Endodermal cell (in vitro differentiated cells): ENCODE data around the gene IL12B. TPM values are rescaled to one million over a fixed set of nuclear protein-coding genes. Genes with fewer than 3 reads are reported as not detected.
"Not testable (repeated sequence)": the region's sequence is repeated elsewhere in the genome, so short reads cannot be mapped to it uniquely, and the experiment has no call there.

ENCODE experiments used
- DNase-seq: peaks from one replicate; pipeline ENCODE4 v3.0.0-alpha.2; 2017
- H3K27ac ChIP-seq: 2 replicates; pipeline ENCODE4 v1.5.1; 2013; ENCODE audit warnings: mild to moderate bottlenecking, low read depth, low read length, moderate library complexity
- H3K27me3 ChIP-seq: 2 replicates; pipeline ENCODE4 v1.6.1; 2013; ENCODE audit warnings: mild to moderate bottlenecking, low read length, moderate library complexity; ENCODE audit not compliant: insufficient read depth, control insufficient read depth, poor library complexity, severe bottlenecking
- H3K36me3 ChIP-seq: 2 replicates; pipeline ENCODE4 v1.7.0; 2013; ENCODE audit warnings: mild to moderate bottlenecking, low read length, moderate library complexity; ENCODE audit not compliant: control insufficient read depth, insufficient read depth
- H3K4me1 ChIP-seq: one replicate; pipeline ENCODE4 v1.7.0; 2013; ENCODE audit warnings: low read length; ENCODE audit not compliant: control insufficient read depth, insufficient read depth
- H3K4me3 ChIP-seq: 2 replicates; pipeline ENCODE4 v1.5.1; 2013; ENCODE audit warnings: mild to moderate bottlenecking, low read length, moderate library complexity
- H3K9ac ChIP-seq: 2 replicates; pipeline ENCODE4 v1.6.1; 2013; ENCODE audit warnings: mild to moderate bottlenecking, low read length, moderate library complexity; ENCODE audit not compliant: poor library complexity, severe bottlenecking; ENCODE audit errors: extremely low read depth
- H3K9me3 ChIP-seq: 2 replicates; pipeline ENCODE4 v1.6.1; 2013; ENCODE audit warnings: mild to moderate bottlenecking, low read length, moderate library complexity; ENCODE audit not compliant: control insufficient read depth
- H3K27ac Mint-ChIP-seq: 2 replicates; pipeline ENCODE4 v1.8.0; 2020; ENCODE audit warnings: mixed read lengths
- H3K27me3 Mint-ChIP-seq: 2 replicates; pipeline ENCODE4 v1.8.0; 2021; ENCODE audit warnings: mild to moderate bottlenecking, mixed read lengths; ENCODE audit not compliant: insufficient read depth
- H3K36me3 Mint-ChIP-seq: 2 replicates; pipeline ENCODE4 v1.8.0; 2020; ENCODE audit warnings: low read depth, mixed read lengths
- H3K4me1 Mint-ChIP-seq: 2 replicates; pipeline ENCODE4 v1.8.0; 2020; ENCODE audit warnings: mixed read lengths
- H3K4me3 Mint-ChIP-seq: 2 replicates; pipeline ENCODE4 v1.8.0; 2020; ENCODE audit warnings: mild to moderate bottlenecking, moderate library complexity, mixed read lengths
- H3K9me3 Mint-ChIP-seq: 2 replicates; pipeline ENCODE4 v1.8.0; 2020; ENCODE audit warnings: mild to moderate bottlenecking, mixed read lengths
- WGBS, 2 experiments: methylation state at CpG; one replicate each; pipeline versions ENCODE4 v1.1.5 to v1.1.7; 2013; ENCODE audit warnings: missing lambda C conversion rate in 2 of 2, mixed read lengths in 1 of 2; ENCODE audit not compliant: insufficient coverage in 1 of 2, insufficient read length in 1 of 2; 5-methylcytosine and 5-hydroxymethylcytosine counted together
- total RNA-seq, 2 donors: library from RNA; stranded (reverse); fragmentation: NEBNext Ultra II Directional in 1 of 2; extraction: Animal tissue kit (Norgen Biotek cat#: 25700) in 1 of 2; gene quantifications; 2 replicates in 1 of 2; 3 replicates in 1 of 2; pipeline ENCODE4 v1.2.1, GENCODE V29; 2021
- TF ChIP-seq, protein P1 (sequence below): fragments of 200-600 bp; sonication (generic); conservative IDR thresholded peaks from 2 replicates; pipeline ENCODE4 v1.5.0; 2021; ENCODE audit warnings: antibody characterized with exemption, mild to moderate bottlenecking

The IL12B gene
- total RNA-seq, 2 donors from 2014 or later, result not detected

DNA sequence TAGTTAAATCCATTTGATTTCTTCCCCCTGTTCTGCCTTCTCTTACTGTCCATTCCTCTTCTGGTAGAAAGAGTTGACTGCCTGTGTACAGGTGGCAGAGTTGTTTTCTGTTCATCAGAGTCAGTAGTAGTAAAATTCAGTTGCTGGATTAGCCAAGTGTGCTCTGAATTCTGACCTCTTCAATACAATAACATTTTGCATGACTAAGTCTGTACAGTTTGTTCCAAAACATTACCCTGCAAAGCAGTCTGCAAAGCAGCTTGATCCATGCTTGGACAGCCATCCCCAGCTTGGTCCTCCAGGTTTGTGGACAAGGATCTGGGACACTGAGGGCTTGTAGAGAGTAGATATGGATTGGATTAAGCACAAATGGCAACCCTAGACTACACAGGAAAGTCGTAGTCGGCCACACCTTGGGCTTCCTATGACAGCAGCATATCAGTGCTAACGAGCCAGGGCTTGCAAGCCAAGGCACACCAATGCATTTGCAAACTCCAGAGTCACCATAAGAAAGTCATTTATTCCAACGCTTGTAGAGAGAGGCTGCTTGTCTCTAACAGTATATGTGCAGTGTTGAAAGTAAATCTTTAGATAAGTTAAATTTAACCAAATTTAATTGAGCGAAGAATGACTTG, 25.2 kb downstream of the IL12B start:
- WGBS, 2 experiments, result 94 to 96% methylated on average over 4 to 5 of the region's 5 CpGs
- Histone ChIP-seq H3K27ac (no peak overlapping the region), H3K36me3 (no peaks in the 10 kb centered on the region), H3K9ac (no peak overlapping the region), H3K4me3 (no peak overlapping the region), H3K27me3 (peaks cover 25% of the 10 kb centered on the region), H3K9me3 (peaks cover 27% of the 10 kb centered on the region), H3K4me1 (no peaks in the 10 kb centered on the region)
- H3K9me3 Mint-ChIP-seq, result peaks cover 21% of the 10 kb centered on the region
- DNase-seq, result no peak
- H3K27me3 Mint-ChIP-seq, result peaks cover 27% of the 10 kb centered on the region
- no peak overlapping the region for H3K27ac Mint-ChIP-seq
- no peaks in the 10 kb centered on the region for H3K36me3 Mint-ChIP-seq
- TF ChIP-seq, protein P1, sequence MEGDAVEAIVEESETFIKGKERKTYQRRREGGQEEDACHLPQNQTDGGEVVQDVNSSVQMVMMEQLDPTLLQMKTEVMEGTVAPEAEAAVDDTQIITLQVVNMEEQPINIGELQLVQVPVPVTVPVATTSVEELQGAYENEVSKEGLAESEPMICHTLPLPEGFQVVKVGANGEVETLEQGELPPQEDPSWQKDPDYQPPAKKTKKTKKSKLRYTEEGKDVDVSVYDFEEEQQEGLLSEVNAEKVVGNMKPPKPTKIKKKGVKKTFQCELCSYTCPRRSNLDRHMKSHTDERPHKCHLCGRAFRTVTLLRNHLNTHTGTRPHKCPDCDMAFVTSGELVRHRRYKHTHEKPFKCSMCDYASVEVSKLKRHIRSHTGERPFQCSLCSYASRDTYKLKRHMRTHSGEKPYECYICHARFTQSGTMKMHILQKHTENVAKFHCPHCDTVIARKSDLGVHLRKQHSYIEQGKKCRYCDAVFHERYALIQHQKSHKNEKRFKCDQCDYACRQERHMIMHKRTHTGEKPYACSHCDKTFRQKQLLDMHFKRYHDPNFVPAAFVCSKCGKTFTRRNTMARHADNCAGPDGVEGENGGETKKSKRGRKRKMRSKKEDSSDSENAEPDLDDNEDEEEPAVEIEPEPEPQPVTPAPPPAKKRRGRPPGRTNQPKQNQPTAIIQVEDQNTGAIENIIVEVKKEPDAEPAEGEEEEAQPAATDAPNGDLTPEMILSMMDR, result no peak
- H3K4me3 Mint-ChIP-seq, result no peak overlapping the region
- H3K4me1 Mint-ChIP-seq, result peaks cover 1% of the 10 kb centered on the region

DNA sequence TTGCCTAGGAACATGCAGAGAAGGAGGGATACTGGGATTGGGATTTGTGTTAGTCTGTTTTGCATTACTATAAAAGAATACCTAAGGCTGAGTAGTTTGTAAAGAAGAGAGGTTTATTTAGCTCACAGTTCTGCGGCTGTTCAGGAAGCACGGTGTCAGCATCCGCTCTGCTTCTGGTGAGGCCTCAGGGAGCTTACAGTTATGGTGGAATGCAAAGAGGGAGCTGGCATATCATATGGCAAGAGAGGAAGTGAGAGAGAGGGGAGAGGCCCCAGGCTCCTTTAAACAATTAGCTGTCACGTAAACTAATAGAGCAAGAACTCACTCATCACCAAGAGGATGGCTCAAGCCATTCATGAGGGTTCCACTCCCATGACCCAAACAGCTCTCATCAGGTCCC, 27.0 kb downstream of the IL12B start:
- DNase-seq, result no peak
- Histone ChIP-seq H3K27me3 (peaks cover 7% of the 10 kb centered on the region), H3K27ac (no peak overlapping the region), H3K9me3 (peaks cover 27% of the 10 kb centered on the region), H3K4me1 (no peaks in the 10 kb centered on the region), H3K4me3 (no peak overlapping the region), H3K36me3 (no peaks in the 10 kb centered on the region), H3K9ac (no peak overlapping the region)
- WGBS, 2 experiments, result 92 to 95% methylated on average over 3 to 4 of the region's 4 CpGs
- Mint-ChIP-seq H3K27ac (no peak overlapping the region), H3K4me1 (no peaks in the 10 kb centered on the region), H3K9me3 (peaks cover 35% of the 10 kb centered on the region), H3K27me3 (peaks cover 15% of the 10 kb centered on the region), H3K4me3 (no peak overlapping the region), H3K36me3 (no peaks in the 10 kb centered on the region)
- TF ChIP-seq, protein P1, result no peak

- H3K4me3 Mint-ChIP-seq, H3K27ac ChIP-seq, H3K27me3 Mint-ChIP-seq, H3K4me1 ChIP-seq, H3K4me3 ChIP-seq, DNase-seq, H3K36me3 ChIP-seq, H3K27ac Mint-ChIP-seq, H3K9ac ChIP-seq, H3K4me1 Mint-ChIP-seq, H3K36me3 Mint-ChIP-seq, H3K27me3 ChIP-seq: not testable (repeated sequence)
- H3K9me3 ChIP-seq, result peaks cover 27% of the 10 kb centered on the region
- H3K9me3 Mint-ChIP-seq, result peaks cover 46% of the 10 kb centered on the region
- WGBS, 2 experiments, result 88 to 92% methylated on average over 5 to 13 of the region's 13 CpGs
Measured at GRCh38 chr5:159301929-159302860, 28.1 kb downstream of the IL12B start.
